DND-41 (cell line): ENCODE data around the gene RASD1.

ENCODE experiments used
- CTCF ChIP-seq: IDR thresholded peaks from 2 replicates; pipeline ENCODE4 v1.5.1; 2012; ENCODE audit warnings: borderline replicate concordance, low read length, moderate library complexity, mild to moderate bottlenecking; ENCODE audit not compliant: poor library complexity, severe bottlenecking; ENCODE audit errors: extremely low read depth
- EZH2 ChIP-seq: IDR thresholded peaks from 3 replicates; pipeline ENCODE4 v1.6.1; 2012; ENCODE audit warnings: borderline replicate concordance, low read depth, mild to moderate bottlenecking, moderate library complexity, low read length, inconsistent platforms; ENCODE audit not compliant: severe bottlenecking

GRCh38 chr17:17457680-17458079 lies 38.5 kb downstream of the RASD1 start:
- TF ChIP-seq CTCF, result no peak
- TF ChIP-seq EZH2, result no peak
